Activated T-cell treated with anti-CD3 and anti-CD28 coated beads for 1 hour (primary cell): ENCODE results near the gene FCRLB.
"Not testable (repeated sequence)": the region's sequence is repeated elsewhere in the genome, so short reads cannot be mapped to it uniquely, and the experiment has no call there.

Experiments used
- DNase-seq: peaks from one replicate; pipeline ENCODE4 v3.0.0-alpha.2; 2020; ENCODE audit warnings: low read depth

Gene FCRLB

DNA sequence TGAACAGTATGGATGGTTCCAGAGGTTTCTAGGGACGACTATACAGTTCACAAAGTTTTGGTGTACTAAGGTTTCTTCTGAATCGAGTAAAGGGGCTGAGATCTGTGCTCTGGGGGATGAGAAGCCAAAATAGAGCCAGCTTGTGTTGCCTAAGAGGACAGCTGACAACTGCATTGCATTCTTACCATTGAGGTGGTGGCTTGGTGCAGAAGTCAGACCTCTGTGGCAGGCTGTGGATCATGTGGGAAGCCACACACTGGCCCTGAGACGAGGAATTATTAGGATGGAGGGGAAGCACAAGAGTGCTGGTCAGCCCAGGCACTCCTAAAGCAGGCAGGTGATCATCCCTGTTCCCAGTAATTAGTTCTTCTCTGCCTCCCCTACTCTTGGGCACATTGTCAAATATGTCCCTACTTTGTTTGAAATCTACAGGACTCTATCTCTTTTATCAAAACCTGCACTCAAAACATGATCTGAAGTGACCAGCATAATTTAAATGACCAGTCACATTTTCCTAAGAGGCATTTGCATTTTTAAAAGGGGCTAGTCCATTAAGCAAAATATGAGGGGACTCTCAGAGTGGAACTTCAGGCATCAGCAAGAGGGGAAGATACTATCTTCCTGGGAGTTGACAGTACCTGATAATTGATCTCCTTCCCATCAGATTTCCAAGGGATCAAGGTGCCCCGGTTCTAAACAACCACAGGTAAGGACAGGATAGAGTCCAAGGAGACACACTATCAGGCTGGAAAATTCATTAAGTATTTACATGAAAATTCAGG is at the start of gene FCRLB:
FCRLB (plus strand) TSS at position 589 of the 782 bp plus-strand sequence. CDS start 1,129 bp downstream, outside the sequence.
- DNase-seq = no peak

- DNase-seq = not testable (repeated sequence)
Measured at GRCh38 chr1:161673437-161673836, 47.9 kb upstream of the FCRLB start.

DNA sequence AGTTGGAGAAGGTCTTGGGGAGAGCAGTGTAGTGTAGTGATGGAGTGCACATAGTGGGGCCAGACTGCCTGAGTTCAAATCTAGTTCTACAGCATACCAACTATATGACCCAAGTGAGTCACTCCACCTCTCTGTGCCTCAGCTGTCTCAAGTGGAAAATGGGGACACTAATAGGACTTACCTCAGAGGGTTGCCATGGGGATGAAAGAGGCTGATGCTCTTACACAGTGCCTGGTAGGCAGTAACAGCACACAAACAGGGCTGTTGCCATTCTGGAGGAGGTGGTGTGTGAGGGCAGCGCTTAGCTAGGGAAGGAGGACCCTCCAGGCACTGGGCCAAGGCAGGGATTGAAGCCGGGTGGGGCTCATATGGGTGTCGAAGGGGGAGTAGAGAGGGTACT is 46.9 kb upstream of the FCRLB start:
- DNase-seq = not testable (repeated sequence)

- DNase-seq = not testable (repeated sequence)
Measured at GRCh38 chr1:161674908-161675307, 46.4 kb upstream of the FCRLB start.

- DNase-seq = no peak
Measured at GRCh38 chr1:161676441-161676840, 44.9 kb upstream of the FCRLB start.

DNA sequence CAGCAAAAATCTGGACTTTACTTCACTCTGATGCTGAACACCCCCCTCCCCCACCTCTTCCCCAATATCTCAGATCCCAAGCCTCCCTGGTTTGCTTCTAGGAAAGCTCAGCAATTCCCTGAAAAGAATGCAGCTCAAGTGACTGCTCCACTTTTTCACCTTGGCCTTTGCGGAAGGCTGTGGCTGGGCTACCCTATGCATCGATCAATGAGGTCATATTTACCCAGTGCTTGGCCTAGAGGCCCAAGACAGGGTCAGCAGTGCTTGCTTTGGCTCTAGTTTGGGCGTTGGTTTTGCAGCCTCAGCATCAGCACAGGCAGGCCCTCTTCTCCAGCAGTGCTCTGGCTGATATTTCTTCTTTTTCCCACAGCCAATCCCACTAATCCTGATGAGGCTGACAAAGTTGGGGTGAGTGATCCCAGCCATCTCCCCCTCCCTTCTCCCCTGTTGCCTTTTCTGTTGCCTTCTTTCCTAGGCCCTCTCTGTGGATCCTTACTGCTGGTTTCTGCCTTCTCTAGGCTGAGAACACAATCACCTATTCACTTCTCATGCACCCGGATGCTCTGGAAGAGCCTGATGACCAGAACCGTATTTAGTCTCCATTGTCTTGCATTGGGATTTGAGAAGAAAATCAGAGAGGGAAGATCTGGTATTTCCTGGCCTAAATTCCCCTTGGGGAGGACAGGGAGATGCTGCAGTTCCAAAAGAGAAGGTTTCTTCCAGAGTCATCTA is 44.2 kb upstream of the FCRLB start:
- no peak for DNase-seq

DNA sequence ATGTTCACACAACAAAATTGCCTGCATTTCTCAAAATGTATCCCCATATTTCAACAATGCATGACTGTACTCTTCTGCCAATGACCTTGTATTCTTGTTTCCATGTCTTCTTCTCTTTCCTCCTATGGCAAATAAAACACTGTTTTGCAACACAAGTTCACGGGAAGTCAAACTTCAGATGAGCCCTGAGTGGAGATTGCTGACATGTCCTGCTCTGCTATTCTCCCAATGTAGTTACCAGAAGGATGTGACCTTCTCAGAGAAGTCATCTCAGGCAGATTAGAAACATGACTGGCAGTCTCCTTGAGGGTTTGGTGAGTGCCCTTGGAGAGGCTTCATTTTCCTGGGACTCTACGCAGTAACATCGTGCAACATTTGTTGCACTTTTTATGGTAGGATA is 42.8 kb upstream of the FCRLB start:
- no peak for DNase-seq

- DNase-seq = no peak
Measured at GRCh38 chr1:161681879-161682278, 39.5 kb upstream of the FCRLB start.

DNA sequence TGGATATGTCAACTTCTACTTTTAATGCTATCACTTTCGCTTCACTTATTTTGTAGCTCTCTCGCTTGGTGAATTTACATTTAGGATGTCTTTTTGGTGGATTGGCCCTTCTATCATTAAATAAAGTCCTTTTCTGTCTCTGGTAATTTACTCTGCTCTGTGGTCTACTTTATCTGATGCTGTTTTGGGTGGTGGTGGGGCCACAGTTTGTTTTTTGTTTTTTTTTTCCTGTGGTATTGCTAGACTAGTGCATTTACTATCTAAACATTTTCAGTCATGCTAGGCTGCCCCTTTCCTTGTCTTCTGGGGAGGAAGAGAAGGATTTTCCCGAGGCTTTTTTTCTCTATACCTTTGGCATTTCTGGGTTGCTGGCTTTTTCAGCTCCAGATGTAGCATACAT is 32.4 kb upstream of the FCRLB start:
- no peak for DNase-seq

GRCh38 chr1:161691846-161692245 is 29.5 kb upstream of the FCRLB start:
- no peak for DNase-seq

DNA sequence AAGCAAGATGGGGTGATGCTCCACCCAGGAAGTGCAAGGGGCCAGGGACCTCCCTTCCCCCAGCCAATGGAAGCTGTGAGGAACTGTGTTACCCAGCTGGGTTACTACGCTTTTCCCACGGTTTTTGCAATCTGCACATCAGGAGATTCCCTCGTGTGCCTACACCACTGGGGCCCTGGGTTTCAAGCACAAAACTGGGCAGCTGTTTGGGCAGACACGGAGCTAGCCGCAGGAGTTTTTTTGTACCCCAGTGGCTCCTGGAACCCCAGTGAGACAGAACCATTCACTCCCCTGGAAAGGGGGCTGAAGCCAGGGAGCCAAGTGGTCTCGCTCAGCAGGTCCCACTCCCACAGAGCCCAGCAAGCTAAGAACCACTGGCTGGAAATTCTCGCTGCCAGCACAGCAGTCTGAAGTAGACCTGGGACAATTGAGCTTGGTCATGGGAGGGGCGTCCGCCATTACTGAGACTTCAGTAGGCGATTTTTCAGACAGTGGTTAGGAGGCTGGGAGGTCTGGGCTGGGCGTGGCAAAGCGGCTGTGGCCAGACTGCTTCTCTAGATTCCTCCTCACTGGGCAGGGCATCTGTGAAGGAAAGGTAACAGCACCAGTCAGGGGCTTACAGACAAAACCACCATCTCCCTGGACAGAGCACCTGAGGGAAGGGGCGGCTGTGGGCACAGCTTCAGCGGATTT is 28.2 kb upstream of the FCRLB start:
- DNase-seq = not testable (repeated sequence)

GRCh38 chr1:161698302-161698701 is 23.0 kb upstream of the FCRLB start:
- DNase-seq = not testable (repeated sequence)

- DNase-seq = no peak
Measured at GRCh38 chr1:161702250-161702649, 19.1 kb upstream of the FCRLB start.

DNA sequence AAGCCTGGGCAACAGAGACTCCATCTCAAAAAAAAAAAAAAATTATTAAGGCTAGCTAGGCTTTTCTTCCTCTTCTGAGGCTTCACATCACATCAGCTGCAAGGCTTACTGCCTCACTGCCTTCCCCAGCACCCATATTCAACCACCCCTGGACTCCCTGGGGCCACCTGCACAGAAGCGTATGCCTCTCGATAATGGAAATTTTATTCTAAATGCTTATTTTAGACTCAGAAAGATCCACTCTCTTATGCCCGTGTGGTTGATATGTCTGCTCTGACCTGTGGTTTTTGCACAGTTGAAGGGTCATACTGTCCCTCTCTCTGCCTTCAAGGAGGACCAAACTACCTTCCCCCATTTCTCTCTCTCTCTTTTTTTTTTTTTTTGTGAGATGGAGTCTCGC is 15.8 kb upstream of the FCRLB start:
- no peak for DNase-seq

- no peak for DNase-seq
Measured at GRCh38 chr1:161706113-161706481, 15.2 kb upstream of the FCRLB start.

DNA sequence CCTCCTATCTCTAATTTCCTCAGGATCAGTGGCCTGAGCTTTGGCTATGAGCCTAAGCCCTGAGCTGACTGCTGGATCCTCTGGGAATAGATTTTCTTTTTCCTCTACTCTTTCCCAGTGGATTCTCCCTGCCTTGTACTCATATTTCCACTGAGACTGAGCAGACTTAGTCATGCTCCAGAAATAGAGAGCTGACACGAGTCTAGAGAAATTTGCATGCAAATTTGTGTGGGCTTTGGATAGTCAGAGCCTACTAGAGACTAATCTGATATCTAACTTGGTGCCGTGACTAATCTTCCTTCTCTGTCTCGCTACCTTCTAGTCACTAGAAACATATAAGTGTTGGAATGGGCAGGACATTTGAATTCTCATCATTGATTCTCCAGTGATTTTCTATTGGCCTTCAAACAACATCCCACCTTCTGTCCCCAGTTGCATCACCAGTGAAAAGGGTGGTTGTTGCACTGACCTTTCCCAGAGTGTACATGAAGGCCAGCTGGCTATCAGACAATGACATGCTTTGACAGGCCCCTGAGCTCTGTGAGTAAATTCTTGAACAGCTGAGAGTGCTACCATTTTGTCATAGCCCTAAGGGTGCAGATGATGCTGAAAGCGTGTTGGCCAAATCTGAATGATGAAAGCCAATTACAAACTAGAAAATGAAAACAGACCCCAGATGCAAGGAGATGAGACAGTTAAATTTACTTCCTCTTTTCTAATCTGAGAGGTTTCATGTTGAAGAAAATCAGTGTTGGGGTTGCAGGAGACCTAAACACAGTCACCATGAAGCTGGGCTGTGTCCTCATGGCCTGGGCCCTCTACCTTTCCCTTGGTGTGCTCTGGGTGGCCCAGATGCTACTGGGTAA is 14.6 kb upstream of the FCRLB start, which contains the start of gene FCRLA:
FCRLA (plus strand) TSS at position 748 of the 866 bp plus-strand sequence; CDS start at position 784, 36 bp downstream.
- DNase-seq = no peak

DNA sequence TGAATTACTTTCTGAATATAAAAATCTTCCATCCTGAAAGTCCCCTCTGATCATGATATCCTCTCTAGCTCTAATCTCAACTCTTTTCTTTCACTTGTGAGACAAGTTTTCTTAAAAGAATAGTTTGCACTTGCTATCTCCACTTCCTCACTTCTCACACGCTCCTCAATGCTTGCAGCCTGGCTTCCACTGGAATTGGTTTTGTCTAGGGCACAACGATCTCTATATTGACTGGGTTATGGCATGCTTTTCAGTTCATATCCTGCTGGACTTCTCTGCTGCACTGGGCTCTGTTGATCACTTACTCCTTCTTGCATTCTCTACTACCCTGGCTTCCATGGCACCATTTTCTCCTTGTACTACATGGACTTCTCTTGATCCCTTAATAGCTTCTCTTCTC is 13.8 kb upstream of the FCRLB start:
- DNase-seq = no peak

DNA sequence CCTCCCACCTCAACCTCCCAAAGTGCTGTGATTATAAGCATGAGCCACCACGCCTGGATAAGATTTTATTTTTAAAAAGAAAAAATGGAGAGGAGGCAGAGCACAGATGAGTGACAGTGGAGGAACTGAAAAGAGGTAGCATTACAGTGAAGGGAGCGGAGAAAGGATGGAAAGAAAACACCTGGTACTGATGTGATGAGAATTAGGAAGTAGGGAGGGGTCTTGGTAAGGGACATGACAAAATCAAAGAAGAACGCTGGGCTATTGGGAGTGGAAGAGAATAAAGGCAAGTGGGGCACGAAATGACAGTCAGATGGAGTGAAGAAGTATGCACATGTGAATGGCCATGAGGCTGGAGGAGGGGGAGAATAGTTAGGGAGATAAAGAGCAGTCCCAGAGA is 12.0 kb upstream of the FCRLB start:
- DNase-seq = no peak

DNA sequence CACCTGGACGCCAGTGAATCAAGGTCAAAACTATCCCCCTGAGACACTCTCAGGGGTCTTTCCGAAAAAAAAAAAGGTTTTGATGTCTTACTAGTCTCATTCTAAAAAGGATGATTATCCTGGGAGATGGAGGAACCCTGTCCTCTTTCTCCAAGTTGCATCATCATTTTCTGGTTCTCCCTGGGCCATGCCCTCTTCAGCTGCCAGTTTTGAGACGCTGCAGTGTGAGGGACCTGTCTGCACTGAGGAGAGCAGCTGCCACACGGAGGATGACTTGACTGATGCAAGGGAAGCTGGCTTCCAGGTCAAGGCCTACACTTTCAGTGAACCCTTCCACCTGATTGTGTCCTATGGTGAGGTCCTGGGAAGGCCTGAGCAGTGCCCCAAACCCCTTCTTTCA is 10.8 kb upstream of the FCRLB start:
- DNase-seq = no peak

GRCh38 chr1:161718559-161719324 is 2.6 kb upstream of the FCRLB start:
- DNase-seq = no peak

DNA sequence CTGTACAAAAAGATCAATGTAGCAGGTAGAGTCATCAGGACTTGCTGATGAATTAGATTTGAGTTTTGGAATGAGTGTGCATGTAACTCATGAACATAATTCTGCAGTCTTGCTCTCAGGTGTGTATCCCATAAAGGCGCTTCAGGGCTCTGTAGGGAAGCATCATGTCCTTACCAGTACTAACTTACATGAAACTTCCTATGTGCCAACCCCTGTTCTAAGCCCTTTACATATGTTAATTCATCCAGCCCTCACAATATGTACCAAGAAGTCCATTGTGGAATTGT is 2.1 kb upstream of the FCRLB start:
- DNase-seq = no peak
